Activated T-helper 17 cell treated with anti-CD3 and anti-CD28 coated beads, Interleukin-2, amount 50 U/mL, for 72 hours (primary cell): Measurements from ENCODE around the gene HNRNPAB. TPM values are rescaled to one million over a fixed set of nuclear protein-coding genes. Genes with fewer than 3 reads are reported as not detected.
A peak's percentile ranks its signal among the peaks of the same experiment; 100 is the strongest.

ENCODE experiments used
- ATAC-seq: fragments of 150-1000 bp; cut with Tn5 transposase; replicated peaks from 2 replicates; pipeline ENCODE4 v1.10.0; 2021; ENCODE audit warnings: mild to moderate bottlenecking, moderate library complexity
- H3K27ac Mint-ChIP-seq: one replicate; pipeline ENCODE4 v1.8.0; 2022; ENCODE audit warnings: mixed read lengths
- H3K27me3 Mint-ChIP-seq: one replicate; pipeline ENCODE4 v1.8.0; 2022; ENCODE audit warnings: mixed read lengths
- H3K36me3 Mint-ChIP-seq: one replicate; pipeline ENCODE4 v1.8.0; 2022; ENCODE audit warnings: low read depth, mild to moderate bottlenecking, mixed read lengths
- H3K4me1 Mint-ChIP-seq: one replicate; pipeline ENCODE4 v1.8.0; 2022; ENCODE audit warnings: mixed read lengths
- H3K4me3 Mint-ChIP-seq: one replicate; pipeline ENCODE4 v1.8.0; 2022; ENCODE audit warnings: mild to moderate bottlenecking, mixed read lengths
- H3K9me3 Mint-ChIP-seq: one replicate; pipeline ENCODE4 v1.8.0; 2022; ENCODE audit warnings: mixed read lengths
- total RNA-seq, 2 donors: library from RNA; stranded (reverse); gene quantifications; one replicate each; pipeline ENCODE4 v1.2.3, GENCODE V29; 2022

Gene HNRNPAB
- total RNA-seq, 2 donors from 2014 or later, result 154 to 390 TPM

- no peak overlapping the region for H3K4me3 Mint-ChIP-seq
- H3K27ac Mint-ChIP-seq, result peak overlapping the region; percentile 85
- no peaks in the 10 kb centered on the region for H3K9me3 Mint-ChIP-seq
- H3K36me3 Mint-ChIP-seq, result peaks cover 100% of the 10 kb centered on the region
- peaks cover 21% of the 10 kb centered on the region for H3K4me1 Mint-ChIP-seq
- H3K27me3 Mint-ChIP-seq, result no peaks in the 10 kb centered on the region
- ATAC-seq, result peak; percentile 13
These were observed 8.7 kb downstream of the HNRNPAB start for GRCh38 chr5:178213003-178213461.

- Mint-ChIP-seq H3K4me1 (peaks cover 17% of the 10 kb centered on the region), H3K36me3 (peaks cover 100% of the 10 kb centered on the region), H3K4me3 (no peak overlapping the region), H3K27me3 (no peaks in the 10 kb centered on the region), H3K27ac (peak overlapping the region; percentile 85), H3K9me3 (no peaks in the 10 kb centered on the region)
- no peak for ATAC-seq
These were observed 9.4 kb downstream of the HNRNPAB start for GRCh38 chr5:178213748-178214151.

DNA sequence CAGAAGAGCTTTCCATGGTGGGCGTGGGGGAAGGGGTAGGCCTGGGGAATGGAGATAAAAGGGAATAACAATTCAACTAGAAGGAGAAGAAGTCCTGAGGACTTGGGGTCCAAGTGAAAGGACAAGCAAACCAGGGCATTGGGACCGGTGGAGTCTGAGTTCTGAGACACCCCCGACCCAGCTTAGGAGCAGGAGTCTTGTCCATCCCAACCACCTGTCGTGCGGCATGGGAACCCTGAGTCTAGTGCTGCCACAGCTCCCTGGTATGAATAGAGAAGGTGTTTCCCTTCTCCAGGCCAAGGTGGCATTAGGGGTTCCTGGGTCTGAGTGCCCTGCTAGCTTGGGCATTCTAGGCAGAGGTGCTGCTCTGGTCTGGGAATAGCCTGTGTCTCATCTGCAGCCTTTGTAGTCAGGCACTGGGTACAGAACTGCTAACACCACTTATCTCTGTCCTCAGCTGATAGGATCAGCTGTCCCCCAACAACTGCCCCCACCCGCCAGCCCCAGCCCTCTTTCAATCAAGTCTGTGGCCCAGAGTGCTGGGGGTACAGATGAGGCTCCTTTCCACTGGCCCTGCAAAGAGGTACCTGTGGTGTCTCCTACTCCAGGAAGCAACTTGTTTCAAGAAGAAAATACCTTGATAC lies 9.9 kb downstream of the HNRNPAB start:
- H3K27ac Mint-ChIP-seq, result peak overlapping the region; percentile 85
- no peaks in the 10 kb centered on the region for H3K9me3 Mint-ChIP-seq
- no peak overlapping the region for H3K4me3 Mint-ChIP-seq
- peaks cover 100% of the 10 kb centered on the region for H3K36me3 Mint-ChIP-seq
- no peaks in the 10 kb centered on the region for H3K27me3 Mint-ChIP-seq
- ATAC-seq, result no peak
- H3K4me1 Mint-ChIP-seq, result peaks cover 13% of the 10 kb centered on the region

- H3K4me3 Mint-ChIP-seq, result no peak overlapping the region
- H3K36me3 Mint-ChIP-seq, result peaks cover 100% of the 10 kb centered on the region
- H3K4me1 Mint-ChIP-seq, result peaks cover 5% of the 10 kb centered on the region
- H3K9me3 Mint-ChIP-seq, result no peaks in the 10 kb centered on the region
- no peaks in the 10 kb centered on the region for H3K27me3 Mint-ChIP-seq
- ATAC-seq, result no peak
- no peak overlapping the region for H3K27ac Mint-ChIP-seq
These were observed 11.1 kb downstream of the HNRNPAB start for GRCh38 chr5:178215280-178216002.

DNA sequence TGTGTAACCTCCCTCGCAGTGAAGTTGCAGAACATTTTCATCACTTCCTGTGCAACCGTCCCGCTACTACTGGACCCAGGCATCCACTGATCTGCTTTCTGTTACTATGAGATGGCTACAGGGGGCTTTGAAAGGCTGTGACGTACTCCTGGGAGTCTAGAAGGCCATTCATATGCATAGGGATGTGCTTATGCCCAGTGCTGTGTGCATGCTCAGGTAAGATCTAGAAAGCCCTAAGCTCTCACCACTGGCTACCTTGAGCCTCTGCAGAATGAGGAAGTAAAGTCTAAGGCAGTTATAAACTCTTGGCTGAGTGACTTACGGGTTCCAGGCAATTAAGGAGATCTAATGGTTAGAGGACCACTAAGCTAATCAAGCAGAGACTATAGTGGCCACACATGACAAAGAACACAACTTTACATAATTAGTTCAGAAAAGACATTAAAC lies 11.8 kb downstream of the HNRNPAB start:
- no peak for ATAC-seq
- Mint-ChIP-seq H3K36me3 (peaks cover 100% of the 10 kb centered on the region), H3K4me3 (no peak overlapping the region), H3K27me3 (no peaks in the 10 kb centered on the region), H3K9me3 (no peaks in the 10 kb centered on the region), H3K4me1 (peaks cover 5% of the 10 kb centered on the region), H3K27ac (peak overlapping the region; percentile 2)

GRCh38 chr5:178216779-178217178 lies 12.4 kb downstream of the HNRNPAB start:
- Mint-ChIP-seq H3K4me1 (peaks cover 12% of the 10 kb centered on the region), H3K27me3 (no peaks in the 10 kb centered on the region), H3K36me3 (peaks cover 100% of the 10 kb centered on the region), H3K9me3 (no peaks in the 10 kb centered on the region), H3K27ac (no peak overlapping the region), H3K4me3 (no peak overlapping the region)
- ATAC-seq, result no peak

GRCh38 chr5:178218237-178218776 lies 14.0 kb downstream of the HNRNPAB start:
- no peaks in the 10 kb centered on the region for H3K27me3 Mint-ChIP-seq
- no peak overlapping the region for H3K4me3 Mint-ChIP-seq
- H3K36me3 Mint-ChIP-seq, result peaks cover 98% of the 10 kb centered on the region
- ATAC-seq, result no peak
- H3K27ac Mint-ChIP-seq, result peak overlapping the region; percentile 7
- peaks cover 13% of the 10 kb centered on the region for H3K4me1 Mint-ChIP-seq
- H3K9me3 Mint-ChIP-seq, result no peaks in the 10 kb centered on the region

GRCh38 chr5:178218827-178219226 lies 14.5 kb downstream of the HNRNPAB start:
- H3K4me3 Mint-ChIP-seq, result no peak overlapping the region
- peaks cover 9% of the 10 kb centered on the region for H3K4me1 Mint-ChIP-seq
- peaks cover 98% of the 10 kb centered on the region for H3K36me3 Mint-ChIP-seq
- H3K9me3 Mint-ChIP-seq, result no peaks in the 10 kb centered on the region
- no peaks in the 10 kb centered on the region for H3K27me3 Mint-ChIP-seq
- no peak for ATAC-seq
- peak overlapping the region; percentile 7 for H3K27ac Mint-ChIP-seq

- Mint-ChIP-seq H3K4me3 (no peak overlapping the region), H3K27ac (peak overlapping the region; percentile 67), H3K4me1 (peaks cover 11% of the 10 kb centered on the region), H3K36me3 (peaks cover 93% of the 10 kb centered on the region), H3K27me3 (no peaks in the 10 kb centered on the region), H3K9me3 (no peaks in the 10 kb centered on the region)
- ATAC-seq, result peak; percentile 28
These were observed 16.9 kb downstream of the HNRNPAB start for GRCh38 chr5:178221282-178221681.

DNA sequence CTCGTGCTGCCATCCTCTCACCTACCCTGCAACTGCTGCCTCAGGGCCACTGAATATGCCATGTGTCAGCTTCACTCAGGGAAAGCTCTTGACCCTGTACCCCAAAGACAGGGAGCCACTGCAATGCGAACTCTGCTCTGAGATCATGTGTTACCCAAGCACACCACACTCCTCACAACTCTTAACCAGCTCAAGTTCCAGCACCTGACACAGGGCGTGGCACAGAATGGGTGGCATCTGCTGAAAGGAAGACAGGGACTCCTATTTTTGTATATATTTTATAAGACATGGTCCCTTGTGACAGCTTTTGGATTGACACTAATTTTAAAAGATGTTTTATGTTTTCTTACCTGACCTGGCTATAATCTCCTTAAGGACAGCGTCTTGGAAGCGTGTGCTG lies 17.5 kb downstream of the HNRNPAB start:
- ATAC-seq, result no peak
- peaks cover 93% of the 10 kb centered on the region for H3K36me3 Mint-ChIP-seq
- H3K4me3 Mint-ChIP-seq, result no peak overlapping the region
- H3K27ac Mint-ChIP-seq, result peak overlapping the region; percentile 67
- H3K27me3 Mint-ChIP-seq, result no peaks in the 10 kb centered on the region
- H3K4me1 Mint-ChIP-seq, result peaks cover 11% of the 10 kb centered on the region
- H3K9me3 Mint-ChIP-seq, result no peaks in the 10 kb centered on the region

DNA sequence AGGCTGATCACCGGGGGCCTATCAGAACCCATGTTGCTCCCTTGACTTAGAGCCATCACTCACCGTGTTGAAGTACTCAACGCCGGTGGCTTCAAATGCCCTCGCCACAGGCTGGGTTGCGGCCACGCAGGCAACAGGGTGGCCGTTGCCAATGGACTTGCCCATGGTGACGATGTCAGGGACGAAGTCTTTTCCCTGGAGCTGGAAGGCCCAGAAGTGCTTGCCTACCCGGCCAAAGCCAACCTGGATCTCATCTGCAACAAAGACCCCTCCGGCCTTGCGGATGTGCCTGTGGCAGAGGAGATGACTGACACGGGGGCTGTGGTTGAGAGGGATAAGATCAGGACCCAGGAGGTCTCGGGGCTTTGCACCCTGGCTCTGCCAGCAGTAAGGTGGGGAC lies 18.0 kb downstream of the HNRNPAB start:
- Mint-ChIP-seq H3K4me3 (no peak overlapping the region), H3K27ac (peak overlapping the region; percentile 67), H3K4me1 (peaks cover 13% of the 10 kb centered on the region), H3K36me3 (peaks cover 93% of the 10 kb centered on the region), H3K27me3 (no peaks in the 10 kb centered on the region), H3K9me3 (no peaks in the 10 kb centered on the region)
- ATAC-seq, result no peak

DNA sequence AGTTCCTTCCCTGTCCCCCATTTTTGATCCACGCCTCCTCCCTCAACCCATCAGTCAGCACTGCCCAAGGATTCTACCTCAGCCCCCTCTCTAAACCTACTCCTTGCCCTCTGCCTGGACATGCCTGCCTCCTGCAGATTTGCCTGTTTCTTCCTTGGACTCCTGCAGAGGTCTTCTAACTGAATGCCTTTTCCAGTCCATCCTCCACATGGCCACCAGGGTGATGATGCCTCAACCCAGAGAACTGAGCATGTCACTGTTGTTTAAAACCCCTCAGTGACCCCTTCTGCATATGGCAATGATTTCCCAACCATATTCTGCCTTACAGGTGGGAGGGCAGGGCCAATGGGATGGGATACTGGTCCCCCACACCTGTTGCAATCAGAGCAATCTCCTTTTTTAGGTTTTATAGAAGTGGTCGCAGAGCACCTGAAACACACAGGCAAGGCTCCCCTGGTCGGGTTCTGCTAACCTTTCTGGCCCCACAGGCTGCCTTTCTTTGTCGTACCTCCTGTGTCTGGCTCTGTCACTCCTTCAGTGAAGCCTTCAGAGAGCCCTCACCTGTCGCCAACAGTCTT lies 19.0 kb downstream of the HNRNPAB start:
- Mint-ChIP-seq H3K4me3 (no peak overlapping the region), H3K4me1 (peaks cover 23% of the 10 kb centered on the region), H3K9me3 (no peaks in the 10 kb centered on the region), H3K27me3 (no peaks in the 10 kb centered on the region), H3K36me3 (peaks cover 93% of the 10 kb centered on the region), H3K27ac (no peak overlapping the region)
- no peak for ATAC-seq

DNA sequence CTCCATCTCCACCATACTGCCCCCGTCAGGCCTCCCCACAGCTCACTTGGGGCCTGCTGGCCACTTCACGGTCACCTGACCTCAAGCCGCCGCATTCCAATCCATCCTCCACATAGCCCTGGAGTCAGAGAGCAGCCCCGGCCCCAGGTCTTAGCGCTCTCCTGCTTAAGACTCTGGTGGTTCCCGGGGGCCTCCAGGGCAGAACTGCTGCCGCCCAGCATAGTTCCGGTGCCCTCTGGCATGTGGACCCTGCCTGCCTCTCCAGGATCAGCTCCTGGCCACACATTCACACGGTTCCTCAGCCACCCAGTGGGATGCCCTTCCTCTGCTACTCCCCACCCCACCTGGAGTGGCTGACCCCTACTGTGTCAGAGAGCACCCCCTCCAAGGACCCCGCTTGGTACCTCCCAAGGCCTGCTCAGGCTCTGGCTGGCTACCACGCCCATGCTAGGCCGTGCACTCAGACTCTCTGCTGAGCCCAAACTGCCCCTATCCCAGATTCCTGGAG lies 19.5 kb downstream of the HNRNPAB start:
- Mint-ChIP-seq H3K9me3 (no peaks in the 10 kb centered on the region), H3K4me3 (no peak overlapping the region), H3K36me3 (peaks cover 93% of the 10 kb centered on the region), H3K4me1 (peaks cover 23% of the 10 kb centered on the region), H3K27me3 (no peaks in the 10 kb centered on the region), H3K27ac (no peak overlapping the region)
- ATAC-seq, result no peak

DNA sequence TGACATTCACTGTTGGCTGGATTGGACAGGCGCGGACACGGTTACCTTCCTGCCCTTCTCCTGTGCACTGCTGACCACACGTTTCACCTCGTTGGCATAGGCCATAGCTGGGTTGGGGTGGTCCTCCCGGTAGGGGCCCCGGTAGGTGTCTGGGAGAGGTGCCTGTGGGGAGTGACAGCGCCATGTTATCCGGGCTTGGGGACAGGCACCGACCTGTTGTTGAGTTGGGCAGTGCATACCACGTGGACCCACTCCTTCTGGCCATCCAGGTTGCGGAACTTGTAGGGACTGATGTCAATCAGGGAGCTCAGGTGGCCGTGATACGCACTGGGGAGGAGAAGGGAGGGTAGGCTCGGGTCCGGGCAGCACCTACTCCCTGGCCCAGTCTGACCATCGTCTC lies 20.1 kb downstream of the HNRNPAB start:
- no peaks in the 10 kb centered on the region for H3K27me3 Mint-ChIP-seq
- no peak overlapping the region for H3K4me3 Mint-ChIP-seq
- H3K4me1 Mint-ChIP-seq, result peaks cover 25% of the 10 kb centered on the region
- no peaks in the 10 kb centered on the region for H3K9me3 Mint-ChIP-seq
- ATAC-seq, result no peak
- H3K27ac Mint-ChIP-seq, result no peak overlapping the region
- peaks cover 93% of the 10 kb centered on the region for H3K36me3 Mint-ChIP-seq
